ENCODE data around the gene PTK7.

The PTK7 gene

GRCh38 chr6:43150051-43150751, 74.1 kb downstream of the PTK7 start:
- TF ChIP-seq GATA3 (IDR thresholded peaks at IDR 0.05; ENCODE audit: low read depth, low read length) (no peak), GATA2 (IDR thresholded peaks at IDR 0.05; ENCODE audit: low read depth, low read length) (no peak)

GRCh38 chr6:43159599-43159998, 83.5 kb downstream of the PTK7 start:
- no peak for TF ChIP-seq GATA2 (IDR thresholded peaks at IDR 0.05; ENCODE audit: low read depth, low read length)
- no peak for TF ChIP-seq GATA3 (IDR thresholded peaks at IDR 0.05; ENCODE audit: low read depth, low read length)

GRCh38 chr6:43163899-43164298, 87.8 kb downstream of the PTK7 start:
- TF ChIP-seq GATA3 (IDR thresholded peaks at IDR 0.05; ENCODE audit: low read depth, low read length) (no peak), GATA2 (IDR thresholded peaks at IDR 0.05; ENCODE audit: low read depth, low read length) (no peak)

- TF ChIP-seq GATA2 (IDR thresholded peaks at IDR 0.05; ENCODE audit: low read depth, low read length) (no peak), GATA3 (IDR thresholded peaks at IDR 0.05; ENCODE audit: low read depth, low read length) (no peak)
These were observed 94.4 kb downstream of the PTK7 start for GRCh38 chr6:43170417-43170930.

- TF ChIP-seq GATA2 (IDR thresholded peaks at IDR 0.05; ENCODE audit: low read depth, low read length) (no peak), GATA3 (IDR thresholded peaks at IDR 0.05; ENCODE audit: low read depth, low read length) (no peak)
These were observed 95.0 kb downstream of the PTK7 start, which contains the start of gene SRF for GRCh38 chr6:43170931-43171706. Gene SRF, plus strand, starts transcription at chr6:43171269. Its CDS starts 388 bp downstream, at chr6:43171657.

- TF ChIP-seq GATA3 (IDR thresholded peaks at IDR 0.05; ENCODE audit: low read depth, low read length) (no peak), GATA2 (IDR thresholded peaks at IDR 0.05; ENCODE audit: low read depth, low read length) (no peak)
These were observed 95.6 kb downstream of the PTK7 start for GRCh38 chr6:43171707-43172103.

- TF ChIP-seq GATA2 (IDR thresholded peaks at IDR 0.05; ENCODE audit: low read depth, low read length) (no peak), GATA3 (IDR thresholded peaks at IDR 0.05; ENCODE audit: low read depth, low read length) (no peak)
These were observed 96.2 kb downstream of the PTK7 start for GRCh38 chr6:43172104-43173007.

- TF ChIP-seq GATA2 (IDR thresholded peaks at IDR 0.05; ENCODE audit: low read depth, low read length) = no peak
- TF ChIP-seq GATA3 (IDR thresholded peaks at IDR 0.05; ENCODE audit: low read depth, low read length) = no peak
These were observed 97.6 kb downstream of the PTK7 start for GRCh38 chr6:43173591-43174262.

- no peak for TF ChIP-seq GATA3 (IDR thresholded peaks at IDR 0.05; ENCODE audit: low read depth, low read length)
- no peak for TF ChIP-seq GATA2 (IDR thresholded peaks at IDR 0.05; ENCODE audit: low read depth, low read length)
These were observed 98.4 kb downstream of the PTK7 start for GRCh38 chr6:43174263-43175112.

- TF ChIP-seq GATA3 (IDR thresholded peaks at IDR 0.05; ENCODE audit: low read depth, low read length) = no peak
- no peak for TF ChIP-seq GATA2 (IDR thresholded peaks at IDR 0.05; ENCODE audit: low read depth, low read length)
These were observed 99.7 kb downstream of the PTK7 start for GRCh38 chr6:43175676-43176422.

- TF ChIP-seq GATA3 (IDR thresholded peaks at IDR 0.05; ENCODE audit: low read depth, low read length) = no peak
These were observed 100.3 kb downstream of the PTK7 start for GRCh38 chr6:43176423-43176786.

GRCh38 chr6:43178150-43178549, 102.0 kb downstream of the PTK7 start:
- TF ChIP-seq GATA3 (IDR thresholded peaks at IDR 0.05; ENCODE audit: low read depth, low read length) = no peak
- no peak for TF ChIP-seq GATA2 (IDR thresholded peaks at IDR 0.05; ENCODE audit: low read depth, low read length)
